ENCODE results near the gene GALNT2.

- TF ChIP-seq CTCF (IDR thresholded peaks at IDR 0.05; ENCODE audit: poor library complexity) (no peak), EZH2 (IDR thresholded peaks at IDR 0.05; ENCODE audit: borderline replicate concordance) (no peak), EZH2phosphoT487 (IDR thresholded peaks at IDR 0.05; ENCODE audit: low read depth, severe bottlenecking, unreplicated experiment) (no peak)
Observed at GRCh38 chr1:230080822-230081221, 13.8 kb downstream of the GALNT2 start.
